GM12864 (cell line): ENCODE measurements around the gene PADI3.

Source experiments
- DNase-seq: peaks from one replicate; pipeline ENCODE4 v3.0.0-alpha.2; 2011; ENCODE audit warnings: low read depth
- H3K4me3 ChIP-seq: 2 replicates; pipeline ENCODE4 v1.5.1; 2011; ENCODE audit warnings: mild to moderate bottlenecking, low read depth, low read length, control low read depth
- TF ChIP-seq, protein P1 (sequence below): IDR thresholded peaks from 2 replicates; pipeline ENCODE4 v1.5.1; 2011; ENCODE audit warnings: low read depth, mild to moderate bottlenecking, moderate library complexity, low read length, control low read depth, inconsistent platforms; ENCODE audit errors: missing control alignments

Gene PADI3

DNA sequence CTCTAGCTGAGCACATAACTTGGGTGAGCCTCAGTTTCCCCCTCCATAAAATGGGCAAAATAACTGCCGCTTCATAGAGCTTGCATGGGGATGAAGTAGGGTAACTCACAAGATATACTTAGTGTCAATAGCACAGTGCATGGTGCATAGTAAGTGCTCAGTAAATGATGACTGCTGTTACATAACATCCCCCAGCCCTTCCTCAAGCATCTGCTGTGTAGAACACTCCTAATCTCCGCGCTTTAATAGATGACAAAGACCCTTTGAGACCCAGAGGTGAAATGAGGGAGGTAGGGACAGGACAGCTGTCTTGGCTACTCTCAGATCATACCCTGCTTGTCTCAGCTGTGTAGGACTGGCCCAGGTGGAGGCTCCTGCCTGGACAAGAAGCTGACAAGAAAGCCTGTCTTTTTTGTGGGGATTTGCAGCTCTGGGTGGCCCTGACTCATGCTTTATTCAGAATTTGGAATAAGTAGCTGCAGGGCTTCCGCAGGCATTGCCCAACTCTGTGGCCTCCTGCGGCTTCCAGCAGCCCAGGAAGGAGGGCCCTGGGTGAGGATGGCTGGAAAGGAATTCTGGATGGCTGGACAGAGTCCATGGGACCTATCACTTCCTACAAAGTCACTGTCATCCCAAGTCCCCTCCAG, 38.4 kb downstream of the PADI3 start:
- DNase-seq, result no peak
- no peak overlapping the region for H3K4me3 ChIP-seq
- TF ChIP-seq, protein P1, sequence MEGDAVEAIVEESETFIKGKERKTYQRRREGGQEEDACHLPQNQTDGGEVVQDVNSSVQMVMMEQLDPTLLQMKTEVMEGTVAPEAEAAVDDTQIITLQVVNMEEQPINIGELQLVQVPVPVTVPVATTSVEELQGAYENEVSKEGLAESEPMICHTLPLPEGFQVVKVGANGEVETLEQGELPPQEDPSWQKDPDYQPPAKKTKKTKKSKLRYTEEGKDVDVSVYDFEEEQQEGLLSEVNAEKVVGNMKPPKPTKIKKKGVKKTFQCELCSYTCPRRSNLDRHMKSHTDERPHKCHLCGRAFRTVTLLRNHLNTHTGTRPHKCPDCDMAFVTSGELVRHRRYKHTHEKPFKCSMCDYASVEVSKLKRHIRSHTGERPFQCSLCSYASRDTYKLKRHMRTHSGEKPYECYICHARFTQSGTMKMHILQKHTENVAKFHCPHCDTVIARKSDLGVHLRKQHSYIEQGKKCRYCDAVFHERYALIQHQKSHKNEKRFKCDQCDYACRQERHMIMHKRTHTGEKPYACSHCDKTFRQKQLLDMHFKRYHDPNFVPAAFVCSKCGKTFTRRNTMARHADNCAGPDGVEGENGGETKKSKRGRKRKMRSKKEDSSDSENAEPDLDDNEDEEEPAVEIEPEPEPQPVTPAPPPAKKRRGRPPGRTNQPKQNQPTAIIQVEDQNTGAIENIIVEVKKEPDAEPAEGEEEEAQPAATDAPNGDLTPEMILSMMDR, result no peak

DNA sequence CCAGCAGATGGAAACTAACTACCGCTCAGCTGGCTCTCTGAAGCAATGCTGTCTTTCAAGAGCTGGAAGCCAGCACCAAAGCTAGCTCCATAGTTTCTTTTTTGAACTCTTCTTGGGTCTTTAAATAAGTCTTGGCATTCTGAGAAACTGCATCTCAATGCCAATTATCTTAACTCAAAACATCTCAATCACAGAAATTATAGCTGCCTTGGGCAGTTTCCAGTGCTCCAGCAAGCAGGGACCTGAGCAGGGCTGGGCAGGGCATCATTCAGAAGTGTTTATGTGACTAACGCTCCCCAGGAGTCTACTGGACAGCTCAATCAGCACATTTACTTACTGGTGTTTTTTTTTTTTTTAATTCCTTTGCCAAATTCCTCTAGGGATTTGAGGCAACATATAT, 40.8 kb downstream of the PADI3 start:
- DNase-seq, result no peak
- TF ChIP-seq, protein P1, result no peak
- no peak overlapping the region for H3K4me3 ChIP-seq

DNA sequence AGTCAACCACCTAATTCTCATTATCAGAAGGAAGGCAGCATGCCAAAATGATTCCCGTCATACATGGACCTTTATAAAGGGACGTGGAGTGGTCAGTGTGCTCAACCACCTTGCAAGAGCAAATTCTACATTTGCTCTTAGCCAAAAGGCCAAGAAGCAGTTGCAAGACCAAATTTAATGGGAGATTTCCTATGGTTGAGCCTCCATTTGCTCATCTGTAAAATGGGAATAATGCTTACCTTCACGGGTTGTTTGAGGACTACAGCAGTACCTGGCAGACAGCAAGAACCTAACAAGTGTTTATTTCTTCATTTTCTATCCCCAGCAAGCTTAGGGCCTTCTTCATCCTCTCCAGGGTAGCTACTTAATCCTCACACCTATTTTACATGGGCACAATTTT, 41.7 kb downstream of the PADI3 start:
- DNase-seq, result no peak
- H3K4me3 ChIP-seq, result no peak overlapping the region
- TF ChIP-seq, protein P1, result no peak

GRCh38 chr1:17292299-17293160, 43.6 kb downstream of the PADI3 start:
- DNase-seq, result no peak
- H3K4me3 ChIP-seq, result no peak overlapping the region
- TF ChIP-seq, protein P1, result no peak

DNA sequence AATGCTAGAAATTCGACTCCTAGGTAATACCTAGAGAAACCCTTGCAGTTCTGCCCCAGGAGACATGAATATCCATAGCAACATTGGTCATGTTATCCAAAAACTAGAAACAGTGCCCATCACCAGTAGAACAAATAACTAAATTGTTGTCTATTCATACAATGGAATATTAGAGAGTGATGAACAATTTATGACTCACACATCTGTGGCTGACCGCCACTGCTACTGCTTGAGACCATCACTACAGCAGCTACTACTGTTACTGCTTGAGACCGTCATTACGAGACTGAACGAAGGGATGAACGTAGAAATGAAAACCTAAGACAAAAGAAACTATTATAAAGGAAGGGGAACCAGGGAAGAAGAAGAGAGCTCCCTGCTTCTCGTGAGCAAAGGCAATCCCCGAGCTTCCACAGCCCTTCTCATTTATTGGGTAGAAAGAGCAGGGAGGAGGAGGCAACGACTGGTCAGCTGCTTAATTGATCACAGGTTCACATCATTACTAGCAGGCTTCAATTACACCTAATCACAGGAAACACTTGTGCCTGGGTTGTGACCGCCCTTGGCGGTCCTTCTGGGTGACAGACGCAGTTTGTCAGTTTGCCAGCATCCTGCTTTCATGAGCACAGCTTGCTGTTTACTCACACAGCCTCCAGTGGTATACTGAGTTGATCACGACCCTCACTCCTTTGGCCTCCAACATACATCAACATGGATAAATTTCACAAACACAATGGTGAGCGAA, 45.0 kb downstream of the PADI3 start:
- TF ChIP-seq, protein P1, result no peak
- H3K4me3 ChIP-seq, result no peak overlapping the region
- DNase-seq, result no peak

DNA sequence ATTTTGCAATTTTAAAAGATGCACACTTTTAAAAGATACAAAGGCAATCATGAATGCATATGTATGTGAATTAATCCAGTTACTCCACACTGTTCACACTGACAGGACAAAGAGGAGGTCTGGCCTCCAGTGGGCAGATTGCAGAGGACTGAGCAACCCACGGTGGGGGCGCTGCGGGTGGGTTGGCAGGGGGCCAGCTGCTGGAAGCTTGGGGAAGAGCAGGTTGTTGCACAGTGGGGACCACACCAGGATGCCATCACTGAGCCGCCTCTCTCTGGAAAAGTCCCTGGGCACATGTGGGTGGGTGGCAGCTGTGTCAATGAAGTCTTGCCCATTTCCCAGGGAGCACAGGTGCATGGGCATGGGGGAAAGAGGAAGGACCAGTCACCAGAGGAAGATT, 46.4 kb downstream of the PADI3 start:
- TF ChIP-seq, protein P1, result no peak
- no peak for DNase-seq
- no peak overlapping the region for H3K4me3 ChIP-seq
